HFF-Myc (cell line): ENCODE results near the gene NEK6.

ENCODE experiments used
- DNase-seq: peaks from one replicate; pipeline ENCODE4 v3.0.0-alpha.2; 2011; ENCODE audit warnings: low read depth; ENCODE audit errors: extremely low read depth
- H3K4me3 ChIP-seq: replicated peaks from 2 replicates; pipeline ENCODE4 v1.5.1; 2011; ENCODE audit warnings: low read depth, mild to moderate bottlenecking, control low read depth, low read length
- CTCF ChIP-seq: IDR thresholded peaks from 2 replicates; pipeline ENCODE4 v1.5.1; 2012; ENCODE audit warnings: mild to moderate bottlenecking, low read depth, low read length, control low read depth; ENCODE audit errors: missing control alignments

NEK6 gene

GRCh38 chr9:124286292-124286931 is 28.7 kb downstream of the NEK6 start:
- DNase-seq: peak; percentile 44
- TF ChIP-seq CTCF: no peak
- H3K4me3 ChIP-seq: peak overlapping the region; percentile 14

- DNase-seq: no peak
- H3K4me3 ChIP-seq: no peak overlapping the region
- TF ChIP-seq CTCF: no peak
These were observed 32.4 kb downstream of the NEK6 start for GRCh38 chr9:124290053-124290591.

GRCh38 chr9:124290743-124291554 is 33.2 kb downstream of the NEK6 start:
- H3K4me3 ChIP-seq: no peak overlapping the region
- DNase-seq: no peak
- TF ChIP-seq CTCF: no peak

- H3K4me3 ChIP-seq: no peak overlapping the region
- no peak for TF ChIP-seq CTCF
- no peak for DNase-seq
These were observed 34.1 kb downstream of the NEK6 start for GRCh38 chr9:124291801-124292396.

GRCh38 chr9:124292696-124293593 is 35.2 kb downstream of the NEK6 start:
- no peak for DNase-seq
- no peak for TF ChIP-seq CTCF
- no peak overlapping the region for H3K4me3 ChIP-seq

GRCh38 chr9:124293718-124294506 is 36.2 kb downstream of the NEK6 start:
- DNase-seq: no peak
- TF ChIP-seq CTCF: no peak
- H3K4me3 ChIP-seq: no peak overlapping the region
